HL-60 (cell line): ENCODE measurements around the gene NAA38.

Experiments used
- GABPA ChIP-seq: IDR thresholded peaks from 2 replicates; pipeline ENCODE4 v1.6.1; 2012; ENCODE audit warnings: low read depth
- TF ChIP-seq, protein P1 (sequence below): IDR thresholded peaks from one replicate; pipeline ENCODE4 v1.5.1; 2011; ENCODE audit warnings: low read length, control low read depth, inconsistent platforms; ENCODE audit not compliant: insufficient read depth
- TF ChIP-seq, protein P2 (sequence below): IDR thresholded peaks from 2 replicates; pipeline ENCODE4 v1.6.1; 2012; ENCODE audit warnings: low read depth; ENCODE audit not compliant: insufficient replicate concordance

DNA sequence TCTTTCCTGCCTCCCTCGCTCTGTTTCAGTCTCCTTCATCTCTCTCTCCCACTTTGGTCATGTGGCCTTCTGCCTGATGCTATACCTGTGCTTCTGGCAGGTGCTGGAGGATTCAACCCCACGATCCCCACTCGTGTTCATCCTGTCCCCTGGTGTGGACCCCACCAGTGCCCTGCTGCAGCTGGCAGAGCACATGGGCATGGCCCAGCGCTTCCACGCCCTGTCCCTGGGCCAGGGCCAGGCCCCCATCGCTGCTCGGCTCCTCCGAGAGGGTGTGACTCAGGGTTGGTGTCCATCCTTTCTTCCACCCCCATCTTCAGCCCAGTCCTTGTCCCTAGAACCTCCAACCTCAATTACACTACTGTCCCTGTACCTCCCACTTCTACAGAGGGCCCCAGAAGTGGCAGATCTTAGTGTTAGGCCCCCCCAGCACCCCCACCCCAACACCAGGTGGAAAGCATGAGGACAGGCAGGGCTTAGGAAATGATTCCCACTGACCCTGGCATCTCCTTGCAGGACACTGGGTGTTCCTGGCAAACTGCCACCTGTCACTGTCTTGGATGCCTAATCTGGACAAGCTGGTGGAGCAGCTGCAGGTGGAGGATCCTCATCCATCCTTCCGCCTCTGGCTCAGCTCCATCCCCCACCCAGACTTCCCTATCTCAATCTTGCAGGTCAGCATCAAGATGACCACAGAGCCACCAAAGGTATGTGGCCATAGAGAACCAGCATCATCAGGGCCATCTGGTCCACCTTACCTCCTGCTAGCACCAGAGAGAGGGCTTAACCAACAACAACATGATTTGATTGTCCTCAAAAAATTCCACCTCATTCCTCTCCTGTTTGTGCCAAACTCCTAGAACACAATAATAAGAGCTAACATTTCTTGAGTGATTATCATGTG lies 33.1 kb downstream of the NAA38 start:
- TF ChIP-seq, protein P1, sequence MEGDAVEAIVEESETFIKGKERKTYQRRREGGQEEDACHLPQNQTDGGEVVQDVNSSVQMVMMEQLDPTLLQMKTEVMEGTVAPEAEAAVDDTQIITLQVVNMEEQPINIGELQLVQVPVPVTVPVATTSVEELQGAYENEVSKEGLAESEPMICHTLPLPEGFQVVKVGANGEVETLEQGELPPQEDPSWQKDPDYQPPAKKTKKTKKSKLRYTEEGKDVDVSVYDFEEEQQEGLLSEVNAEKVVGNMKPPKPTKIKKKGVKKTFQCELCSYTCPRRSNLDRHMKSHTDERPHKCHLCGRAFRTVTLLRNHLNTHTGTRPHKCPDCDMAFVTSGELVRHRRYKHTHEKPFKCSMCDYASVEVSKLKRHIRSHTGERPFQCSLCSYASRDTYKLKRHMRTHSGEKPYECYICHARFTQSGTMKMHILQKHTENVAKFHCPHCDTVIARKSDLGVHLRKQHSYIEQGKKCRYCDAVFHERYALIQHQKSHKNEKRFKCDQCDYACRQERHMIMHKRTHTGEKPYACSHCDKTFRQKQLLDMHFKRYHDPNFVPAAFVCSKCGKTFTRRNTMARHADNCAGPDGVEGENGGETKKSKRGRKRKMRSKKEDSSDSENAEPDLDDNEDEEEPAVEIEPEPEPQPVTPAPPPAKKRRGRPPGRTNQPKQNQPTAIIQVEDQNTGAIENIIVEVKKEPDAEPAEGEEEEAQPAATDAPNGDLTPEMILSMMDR: no peak
- TF ChIP-seq, protein P2, sequence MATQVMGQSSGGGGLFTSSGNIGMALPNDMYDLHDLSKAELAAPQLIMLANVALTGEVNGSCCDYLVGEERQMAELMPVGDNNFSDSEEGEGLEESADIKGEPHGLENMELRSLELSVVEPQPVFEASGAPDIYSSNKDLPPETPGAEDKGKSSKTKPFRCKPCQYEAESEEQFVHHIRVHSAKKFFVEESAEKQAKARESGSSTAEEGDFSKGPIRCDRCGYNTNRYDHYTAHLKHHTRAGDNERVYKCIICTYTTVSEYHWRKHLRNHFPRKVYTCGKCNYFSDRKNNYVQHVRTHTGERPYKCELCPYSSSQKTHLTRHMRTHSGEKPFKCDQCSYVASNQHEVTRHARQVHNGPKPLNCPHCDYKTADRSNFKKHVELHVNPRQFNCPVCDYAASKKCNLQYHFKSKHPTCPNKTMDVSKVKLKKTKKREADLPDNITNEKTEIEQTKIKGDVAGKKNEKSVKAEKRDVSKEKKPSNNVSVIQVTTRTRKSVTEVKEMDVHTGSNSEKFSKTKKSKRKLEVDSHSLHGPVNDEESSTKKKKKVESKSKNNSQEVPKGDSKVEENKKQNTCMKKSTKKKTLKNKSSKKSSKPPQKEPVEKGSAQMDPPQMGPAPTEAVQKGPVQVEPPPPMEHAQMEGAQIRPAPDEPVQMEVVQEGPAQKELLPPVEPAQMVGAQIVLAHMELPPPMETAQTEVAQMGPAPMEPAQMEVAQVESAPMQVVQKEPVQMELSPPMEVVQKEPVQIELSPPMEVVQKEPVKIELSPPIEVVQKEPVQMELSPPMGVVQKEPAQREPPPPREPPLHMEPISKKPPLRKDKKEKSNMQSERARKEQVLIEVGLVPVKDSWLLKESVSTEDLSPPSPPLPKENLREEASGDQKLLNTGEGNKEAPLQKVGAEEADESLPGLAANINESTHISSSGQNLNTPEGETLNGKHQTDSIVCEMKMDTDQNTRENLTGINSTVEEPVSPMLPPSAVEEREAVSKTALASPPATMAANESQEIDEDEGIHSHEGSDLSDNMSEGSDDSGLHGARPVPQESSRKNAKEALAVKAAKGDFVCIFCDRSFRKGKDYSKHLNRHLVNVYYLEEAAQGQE: no peak
- no peak for TF ChIP-seq GABPA
